Measurements from ENCODE around the gene SFTPB. TPM values are rescaled to one million over a fixed set of nuclear protein-coding genes. Genes with fewer than 3 reads are reported as not detected.

The SFTPB gene
- total RNA-seq, 2 donors from 2014 or later: 0.15 TPM; not detected in 1

DNA sequence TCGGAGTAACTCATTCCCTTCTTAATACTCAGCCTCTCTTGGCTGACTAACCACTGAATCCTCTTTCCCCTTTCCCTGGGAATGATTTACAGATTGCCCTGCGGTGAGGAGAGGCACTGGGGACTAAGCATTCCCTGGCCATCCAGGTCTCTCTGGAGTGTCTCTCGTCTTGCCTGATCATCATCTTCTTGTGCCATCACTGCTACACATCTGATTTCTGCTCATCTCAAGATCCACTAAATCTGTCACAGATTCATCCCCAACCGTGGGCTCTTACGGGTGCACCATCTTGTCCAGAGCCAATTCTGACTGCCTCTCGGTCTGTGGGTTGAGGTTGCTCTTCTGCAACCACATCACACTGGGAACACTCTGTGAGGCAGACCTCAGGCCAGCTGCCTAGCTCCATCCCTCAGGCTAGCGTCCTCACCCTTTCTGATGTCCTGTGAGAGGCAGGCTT, 12.0 kb downstream of the SFTPB start:
- Histone ChIP-seq H3K36me3 (peaks cover 11% of the 10 kb centered on the region), H3K4me3 (no peak overlapping the region), H3K27me3 (no peaks in the 10 kb centered on the region), H3K9me3 (no peaks in the 10 kb centered on the region), H3K4me1 (peaks cover 0 to 3% of the 10 kb centered on the region in 2 donors), H3K27ac (no peak overlapping the region)
- no peak for DNase-seq (ENCODE audit: low spot score)
- TF ChIP-seq CTCF (IDR thresholded peaks at IDR 0.05): no peak

DNA sequence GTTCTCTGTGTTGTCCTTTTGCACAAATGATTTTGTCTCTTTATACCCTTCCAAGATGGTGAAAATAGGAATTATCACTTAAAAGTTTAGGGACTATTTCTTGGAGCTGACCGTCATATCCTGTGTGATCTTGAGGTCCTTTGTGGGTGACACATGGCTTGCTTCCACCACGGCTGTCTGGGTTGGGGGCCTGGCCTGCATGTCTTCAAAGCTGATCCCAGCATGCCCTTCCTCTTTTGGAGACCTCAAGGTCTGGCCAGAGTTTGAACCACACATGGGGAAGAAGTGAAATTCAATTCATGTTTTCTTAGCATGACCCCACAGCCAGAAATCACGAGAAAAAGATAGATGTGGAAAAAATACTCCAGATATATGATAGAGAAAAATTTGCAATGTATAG, 14.0 kb downstream of the SFTPB start:
- peaks cover 0 to 3% of the 10 kb centered on the region in 2 donors for H3K4me1 ChIP-seq
- H3K9me3 ChIP-seq: no peaks in the 10 kb centered on the region
- no peak for DNase-seq (ENCODE audit: low spot score)
- H3K27ac ChIP-seq: no peak overlapping the region
- H3K36me3 ChIP-seq: peaks cover 30% of the 10 kb centered on the region
- H3K27me3 ChIP-seq: no peaks in the 10 kb centered on the region
- no peak overlapping the region for H3K4me3 ChIP-seq
- TF ChIP-seq CTCF (IDR thresholded peaks at IDR 0.05): no peak

DNA sequence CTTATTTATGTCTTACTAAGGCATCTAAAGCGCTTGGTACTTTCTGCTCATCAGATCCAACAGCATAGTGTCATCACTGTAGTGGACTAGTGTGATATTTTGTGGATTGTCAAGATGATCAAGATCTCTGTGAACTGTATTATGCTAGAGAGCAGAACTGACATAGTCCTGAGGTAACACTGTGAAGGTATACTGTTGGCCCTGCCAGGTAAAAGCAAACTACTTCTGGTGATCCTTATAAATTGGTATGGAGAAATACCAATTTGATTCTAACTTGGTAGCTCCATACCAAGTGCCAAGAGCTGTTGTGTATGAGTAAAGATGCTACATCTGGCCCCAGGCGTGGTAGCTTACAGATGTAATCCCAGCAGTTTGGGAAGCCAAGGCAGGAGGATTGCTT, 15.9 kb downstream of the SFTPB start:
- H3K4me3 ChIP-seq: no peak overlapping the region
- no peak for TF ChIP-seq CTCF (IDR thresholded peaks at IDR 0.05)
- no peaks in the 10 kb centered on the region for H3K9me3 ChIP-seq
- peaks cover 0 to 7% of the 10 kb centered on the region in 2 donors for H3K4me1 ChIP-seq
- no peak overlapping the region for H3K27ac ChIP-seq
- H3K36me3 ChIP-seq: peaks cover 50% of the 10 kb centered on the region
- no peaks in the 10 kb centered on the region for H3K27me3 ChIP-seq
- no peak for DNase-seq (ENCODE audit: low spot score)

DNA sequence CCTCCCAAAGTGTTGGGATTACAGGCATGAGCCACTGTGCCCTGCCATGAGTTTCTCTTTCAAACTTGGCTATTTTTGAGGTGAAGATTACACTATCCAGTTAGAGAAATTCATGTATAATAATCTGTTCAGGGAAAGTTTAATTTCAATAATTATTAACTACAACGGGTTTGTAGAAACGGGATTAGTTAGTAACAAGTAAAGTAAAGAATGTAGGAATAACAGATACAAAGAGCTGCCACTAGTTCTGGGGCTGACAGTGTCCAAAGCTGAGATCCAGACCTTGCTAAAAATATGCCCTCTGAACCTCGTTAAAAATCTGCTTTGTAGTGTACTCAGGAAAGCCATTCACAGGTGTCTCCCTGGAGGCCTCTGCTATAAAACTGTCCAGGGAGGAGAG, 16.9 kb downstream of the SFTPB start:
- H3K36me3 ChIP-seq: peaks cover 57% of the 10 kb centered on the region
- DNase-seq (ENCODE audit: low spot score): no peak

GRCh38 chr2:85650456-85650855, 17.5 kb downstream of the SFTPB start:
- DNase-seq (ENCODE audit: low spot score): no peak
- no peak overlapping the region for H3K4me3 ChIP-seq
- no peak overlapping the region for H3K27ac ChIP-seq
- peaks cover 64% of the 10 kb centered on the region for H3K36me3 ChIP-seq
- H3K27me3 ChIP-seq: no peaks in the 10 kb centered on the region
- H3K4me1 ChIP-seq: peaks cover 0 to 7% of the 10 kb centered on the region in 2 donors
- TF ChIP-seq CTCF (IDR thresholded peaks at IDR 0.05): no peak
- H3K9me3 ChIP-seq: no peaks in the 10 kb centered on the region

More for the DNA sequence above, 16.9 kb downstream of the SFTPB start:
- Histone ChIP-seq H3K4me1 (peaks cover 0 to 7% of the 10 kb centered on the region in 2 donors), H3K9me3 (no peaks in the 10 kb centered on the region), H3K27me3 (no peaks in the 10 kb centered on the region), H3K27ac (no peak overlapping the region), H3K4me3 (no peak overlapping the region)
- TF ChIP-seq CTCF (IDR thresholded peaks at IDR 0.05): no peak
